Fibroblast of lung (primary cell): ENCODE results near the gene MAGEB5.

ENCODE experiments used
- CTCF ChIP-seq, 2 donors: IDR thresholded peaks in 1 of 2; conservative IDR thresholded peaks in 1 of 2; 1 replicate in 1 of 2; 2 replicates in 1 of 2; pipeline ENCODE4 v1.5.1; 2011 to 2012; ENCODE audit warnings: low read length in 2 of 2, control low read depth in 1 of 2, inconsistent platforms in 1 of 2, low read depth in 1 of 2, mild to moderate bottlenecking in 1 of 2
- EZH2 ChIP-seq: IDR thresholded peaks from 2 replicates; pipeline ENCODE4 v1.5.1; 2012; ENCODE audit warnings: low read length, control low read depth, mild to moderate bottlenecking; ENCODE audit errors: missing control alignments

- TF ChIP-seq CTCF (conservative IDR thresholded peaks at IDR 0.05 in 1 of 2, IDR thresholded peaks at IDR 0.05 in 1 of 2; ENCODE audit: low read depth in 1 of 2, low read length in 2 of 2) (no peak), EZH2 (no peak)
Measured at GRCh38 chrX:26262121-26262523, 46.2 kb downstream of the MAGEB5 start.
